PC-9 (cell line): ENCODE data around the gene COL23A1.
A peak's percentile ranks its signal among the peaks of the same experiment; 100 is the strongest.

Experiments
- EZH2 ChIP-seq: fragments of 200-600 bp; sonication (generic); IDR thresholded peaks from 2 replicates; pipeline ENCODE4 v1.8.0; 2017; ENCODE audit warnings: antibody characterized with exemption, low read depth
- TF ChIP-seq, protein P1 (sequence below): fragments of 200-600 bp; sonication (generic); conservative IDR thresholded peaks from 2 replicates; pipeline ENCODE4 v1.6.1; 2017; ENCODE audit warnings: mixed run types, antibody characterized with exemption, mild to moderate bottlenecking, moderate library complexity

DNA sequence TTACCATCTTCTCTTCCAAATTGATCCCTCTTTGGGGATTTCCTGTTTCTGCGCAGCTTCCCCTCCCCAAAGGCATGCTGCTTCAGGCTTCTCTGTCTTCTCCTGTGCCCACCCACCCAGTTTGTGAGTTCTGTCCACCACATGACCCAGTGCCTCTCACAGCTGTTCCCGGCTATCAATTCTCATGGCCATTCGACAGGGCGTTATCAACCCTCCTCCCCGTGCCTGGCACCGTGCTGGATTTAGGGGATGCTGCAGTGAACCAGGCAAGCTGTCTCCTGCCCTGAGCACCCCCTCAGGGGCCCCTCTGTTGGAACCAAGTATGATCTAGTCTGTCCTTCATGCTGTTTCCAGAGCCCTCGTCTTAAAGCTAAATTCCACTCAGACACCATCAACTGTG, 38.7 kb downstream of the COL23A1 start:
- TF ChIP-seq, protein P1, sequence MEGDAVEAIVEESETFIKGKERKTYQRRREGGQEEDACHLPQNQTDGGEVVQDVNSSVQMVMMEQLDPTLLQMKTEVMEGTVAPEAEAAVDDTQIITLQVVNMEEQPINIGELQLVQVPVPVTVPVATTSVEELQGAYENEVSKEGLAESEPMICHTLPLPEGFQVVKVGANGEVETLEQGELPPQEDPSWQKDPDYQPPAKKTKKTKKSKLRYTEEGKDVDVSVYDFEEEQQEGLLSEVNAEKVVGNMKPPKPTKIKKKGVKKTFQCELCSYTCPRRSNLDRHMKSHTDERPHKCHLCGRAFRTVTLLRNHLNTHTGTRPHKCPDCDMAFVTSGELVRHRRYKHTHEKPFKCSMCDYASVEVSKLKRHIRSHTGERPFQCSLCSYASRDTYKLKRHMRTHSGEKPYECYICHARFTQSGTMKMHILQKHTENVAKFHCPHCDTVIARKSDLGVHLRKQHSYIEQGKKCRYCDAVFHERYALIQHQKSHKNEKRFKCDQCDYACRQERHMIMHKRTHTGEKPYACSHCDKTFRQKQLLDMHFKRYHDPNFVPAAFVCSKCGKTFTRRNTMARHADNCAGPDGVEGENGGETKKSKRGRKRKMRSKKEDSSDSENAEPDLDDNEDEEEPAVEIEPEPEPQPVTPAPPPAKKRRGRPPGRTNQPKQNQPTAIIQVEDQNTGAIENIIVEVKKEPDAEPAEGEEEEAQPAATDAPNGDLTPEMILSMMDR, result peak; percentile 32; the same call in 1 of the 2 replicates
- TF ChIP-seq EZH2, result no peak
